ENCODE results near the gene DAAM2. TPM values are rescaled to one million over a fixed set of nuclear protein-coding genes. Genes with fewer than 3 reads are reported as not detected.

Gene DAAM2
- total RNA-seq, 1 donor from 2014 or later, result 14.0 TPM

DNA sequence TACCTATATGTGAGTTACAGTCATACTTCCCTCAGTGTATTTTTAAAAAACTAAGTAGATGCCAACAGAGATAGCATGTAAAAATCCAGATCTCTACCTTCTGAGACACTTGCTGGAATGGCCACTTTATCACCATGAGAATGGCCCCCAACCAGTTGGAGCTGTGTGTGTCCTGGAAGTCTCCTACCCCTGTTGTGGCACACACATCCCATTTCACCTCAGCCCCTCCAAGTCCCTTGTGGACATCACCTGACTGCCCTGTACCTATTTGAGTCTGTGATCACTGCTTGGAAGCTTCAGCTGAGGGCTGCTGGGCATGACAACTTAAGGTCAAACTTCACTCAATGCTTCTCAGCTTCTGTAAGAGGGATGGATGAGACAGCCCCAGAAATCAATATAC lies 118.0 kb downstream of the DAAM2 start:
- no peak for DNase-seq

GRCh38 chr6:39910744-39911143 lies 118.6 kb downstream of the DAAM2 start:
- no peak for DNase-seq

- DNase-seq, result no peak
Observed at GRCh38 chr6:39911513-39912125, 119.4 kb downstream of the DAAM2 start.

GRCh38 chr6:39912446-39912845 lies 120.3 kb downstream of the DAAM2 start:
- DNase-seq, result no peak

DNA sequence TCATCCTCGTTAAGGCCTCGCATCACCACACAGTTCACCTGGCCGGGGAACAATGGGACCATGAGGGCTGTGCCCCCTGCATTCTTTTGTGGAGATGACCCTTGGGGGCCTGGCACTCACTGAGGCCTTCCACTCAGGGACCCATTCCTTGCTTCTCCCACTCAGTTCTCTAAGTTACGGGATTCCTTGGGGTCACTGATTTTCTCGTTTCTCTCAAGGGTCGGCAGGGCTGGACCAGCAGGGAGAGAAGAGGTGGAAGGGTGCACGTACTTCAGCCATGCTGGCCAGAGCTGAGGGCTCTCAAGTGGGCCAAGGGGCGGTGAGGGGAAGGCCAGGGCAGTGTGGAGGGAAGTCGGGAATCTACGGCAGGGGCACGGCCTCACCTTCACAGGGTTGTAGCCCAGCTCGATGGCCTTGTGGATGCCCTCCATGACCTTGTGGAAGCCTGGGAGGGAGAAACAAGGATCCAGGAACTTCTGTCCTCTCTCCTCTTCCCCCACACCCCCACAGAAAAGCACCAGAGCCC lies 121.3 kb downstream of the DAAM2 start:
- DNase-seq, result no peak

DNA sequence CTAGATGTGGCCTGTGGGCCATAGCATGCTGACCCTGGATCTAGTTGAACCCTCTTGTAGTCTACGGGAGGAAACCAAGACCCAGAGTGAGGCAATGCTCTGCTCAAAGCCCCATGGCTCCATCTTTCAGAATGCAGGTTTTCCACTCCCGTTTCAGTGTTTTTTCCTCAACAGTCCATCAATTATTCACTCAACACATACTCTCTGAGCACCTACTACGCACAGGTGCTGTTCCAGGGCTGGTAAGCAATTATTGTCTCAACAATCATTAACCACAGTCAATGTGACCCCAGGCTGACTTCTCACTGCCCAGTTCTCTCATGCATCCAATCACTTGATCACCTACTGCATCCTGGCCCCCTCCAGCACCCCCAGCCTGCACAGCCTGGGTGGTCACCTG lies 122.1 kb downstream of the DAAM2 start:
- no peak for DNase-seq

GRCh38 chr6:39915866-39916265 lies 123.7 kb downstream of the DAAM2 start:
- DNase-seq, result no peak

GRCh38 chr6:39917329-39917728 lies 125.2 kb downstream of the DAAM2 start:
- DNase-seq, result no peak

DNA sequence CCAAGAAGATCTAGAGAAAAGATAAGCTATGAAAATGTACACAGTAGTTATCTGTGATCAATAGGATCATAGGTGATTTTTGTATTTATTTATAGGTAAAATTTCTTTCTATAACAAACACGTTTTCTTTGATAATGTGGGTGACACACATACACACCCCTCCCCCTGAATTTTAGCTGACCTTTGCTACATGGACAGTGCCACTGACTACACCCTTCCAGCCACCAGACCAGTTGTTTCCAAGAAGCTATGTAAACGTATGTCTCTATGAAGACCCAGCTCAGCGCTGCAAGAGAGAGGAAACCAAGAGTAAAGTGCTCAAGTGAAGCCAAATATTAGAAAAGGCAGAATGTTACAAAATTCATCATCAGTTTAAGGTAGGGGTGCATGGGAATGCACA lies 125.8 kb downstream of the DAAM2 start:
- no peak for DNase-seq

DNA sequence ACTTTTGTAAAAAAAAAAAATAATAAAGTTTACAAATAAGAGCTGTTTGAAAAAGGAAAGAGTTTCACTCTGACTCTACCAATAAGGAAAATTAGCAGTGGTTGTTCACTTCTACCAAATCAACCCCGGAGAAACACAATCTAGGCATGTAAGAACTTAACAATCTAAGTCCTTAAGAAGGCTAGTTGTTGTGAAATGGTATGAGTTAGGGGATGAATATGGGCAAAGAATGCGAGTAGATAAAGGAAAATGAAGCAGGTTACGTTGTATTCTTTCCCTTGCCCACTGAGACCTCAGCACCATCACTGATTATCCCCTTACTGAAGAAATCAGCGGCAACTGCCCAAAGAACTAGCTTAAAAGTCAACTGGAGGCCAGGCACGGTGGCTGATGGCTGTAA lies 126.7 kb downstream of the DAAM2 start:
- DNase-seq, result no peak

DNA sequence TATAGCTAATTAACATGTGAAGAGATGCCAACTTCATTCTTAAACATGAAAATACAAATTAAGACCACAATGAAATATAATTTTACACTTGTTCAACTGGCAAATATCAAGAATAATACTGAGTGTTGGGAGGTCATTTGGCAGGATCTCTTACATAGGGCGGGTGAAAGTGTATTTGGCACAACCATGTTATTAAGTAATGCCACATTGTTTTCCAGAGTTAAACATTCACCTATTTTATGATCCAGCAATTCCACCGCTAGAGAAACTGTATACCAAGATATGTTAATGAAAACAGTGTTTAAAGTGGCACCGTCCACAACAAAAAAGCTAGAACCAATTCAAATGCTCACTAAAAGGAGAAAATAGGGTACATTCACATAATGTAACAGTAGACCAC lies 128.0 kb downstream of the DAAM2 start:
- DNase-seq, result no peak

DNA sequence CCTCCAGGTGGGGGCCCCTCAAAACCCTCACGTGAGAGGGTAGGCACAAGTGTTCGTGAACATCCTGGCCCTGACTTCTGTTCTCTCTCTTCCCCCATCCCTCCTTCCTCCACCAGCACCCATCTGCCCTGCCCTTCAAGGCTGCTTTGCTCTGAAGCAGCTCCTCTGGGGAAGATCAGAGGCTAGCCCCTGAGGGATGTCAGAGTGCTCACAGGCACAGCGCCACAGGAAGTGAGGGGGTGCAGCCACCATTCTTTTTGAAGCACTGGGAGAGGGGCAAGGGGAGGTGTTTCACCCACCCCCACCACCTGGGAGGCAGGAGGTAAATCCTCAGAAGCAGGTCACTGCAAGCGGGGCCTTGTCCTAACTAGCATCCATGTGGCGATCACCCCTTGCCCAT lies 130.6 kb downstream of the DAAM2 start:
- DNase-seq, result no peak

GRCh38 chr6:39923394-39923793 lies 131.2 kb downstream of the DAAM2 start:
- DNase-seq, result no peak

- no peak for DNase-seq
Observed at GRCh38 chr6:39923861-39924260, 131.7 kb downstream of the DAAM2 start.

DNA sequence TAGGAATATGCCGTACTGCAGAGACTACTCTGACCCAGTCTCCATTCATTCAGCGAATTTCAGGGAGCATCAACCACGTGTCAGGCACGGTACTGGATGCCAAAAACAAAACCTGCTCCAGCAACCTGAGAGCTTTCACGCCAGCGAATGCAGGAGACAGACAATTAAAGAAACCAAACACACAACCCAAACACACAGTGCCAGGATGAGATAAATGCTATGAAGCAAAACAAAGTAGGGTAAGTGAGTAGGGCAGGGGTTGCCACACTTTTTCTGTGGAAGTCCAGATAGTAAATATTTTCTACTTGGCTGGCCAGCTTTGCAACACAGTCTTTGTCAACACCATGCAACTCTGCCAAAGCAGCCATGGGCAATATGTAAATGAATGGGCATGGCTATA lies 132.1 kb downstream of the DAAM2 start:
- DNase-seq, result no peak

- DNase-seq, result no peak
Observed at GRCh38 chr6:39925191-39925930, 133.2 kb downstream of the DAAM2 start.

GRCh38 chr6:39925931-39926290 lies 133.7 kb downstream of the DAAM2 start:
- no peak for DNase-seq

DNA sequence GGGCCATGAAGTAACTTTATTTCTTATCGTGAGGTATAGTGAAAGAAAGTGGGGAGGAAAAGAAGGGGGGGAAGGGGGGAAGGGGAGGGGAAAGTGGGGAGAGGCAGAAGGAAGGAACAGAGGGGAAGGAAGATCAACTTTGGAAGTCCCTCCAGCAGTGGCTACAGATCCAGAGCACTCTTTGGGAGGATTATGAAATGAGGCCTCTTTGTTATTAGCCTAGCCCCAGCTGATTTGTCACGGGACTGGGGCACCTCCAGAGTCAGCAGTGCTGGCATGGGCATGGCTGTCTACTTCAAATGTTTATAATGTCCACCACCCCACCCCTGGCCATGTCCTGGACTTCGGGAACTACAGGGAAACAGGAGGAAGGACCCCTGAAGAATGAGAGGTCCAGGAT lies 134.5 kb downstream of the DAAM2 start:
- DNase-seq, result no peak

DNA sequence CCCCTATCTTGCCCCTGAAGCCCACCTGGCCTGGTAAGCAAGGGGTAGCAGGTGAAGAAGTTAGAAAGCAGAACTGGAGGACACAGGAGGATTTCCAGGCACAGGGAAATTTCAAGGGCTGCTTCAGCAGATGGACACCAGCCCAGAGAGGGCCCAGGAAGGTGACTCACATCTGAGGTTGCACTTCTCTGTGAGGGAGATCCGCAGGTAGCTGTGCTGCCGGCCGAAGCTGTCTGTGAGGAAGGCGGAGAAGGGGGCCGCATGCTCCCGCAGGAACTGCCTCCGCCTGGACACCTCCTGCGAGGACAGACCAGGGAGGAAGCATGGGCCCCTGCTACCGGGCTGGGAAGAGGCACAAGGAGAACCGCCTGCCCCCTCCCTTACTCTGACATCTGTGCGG lies 135.0 kb downstream of the DAAM2 start:
- no peak for DNase-seq

- no peak for DNase-seq
Observed at GRCh38 chr6:39929039-39929732, 137.0 kb downstream of the DAAM2 start.

DNA sequence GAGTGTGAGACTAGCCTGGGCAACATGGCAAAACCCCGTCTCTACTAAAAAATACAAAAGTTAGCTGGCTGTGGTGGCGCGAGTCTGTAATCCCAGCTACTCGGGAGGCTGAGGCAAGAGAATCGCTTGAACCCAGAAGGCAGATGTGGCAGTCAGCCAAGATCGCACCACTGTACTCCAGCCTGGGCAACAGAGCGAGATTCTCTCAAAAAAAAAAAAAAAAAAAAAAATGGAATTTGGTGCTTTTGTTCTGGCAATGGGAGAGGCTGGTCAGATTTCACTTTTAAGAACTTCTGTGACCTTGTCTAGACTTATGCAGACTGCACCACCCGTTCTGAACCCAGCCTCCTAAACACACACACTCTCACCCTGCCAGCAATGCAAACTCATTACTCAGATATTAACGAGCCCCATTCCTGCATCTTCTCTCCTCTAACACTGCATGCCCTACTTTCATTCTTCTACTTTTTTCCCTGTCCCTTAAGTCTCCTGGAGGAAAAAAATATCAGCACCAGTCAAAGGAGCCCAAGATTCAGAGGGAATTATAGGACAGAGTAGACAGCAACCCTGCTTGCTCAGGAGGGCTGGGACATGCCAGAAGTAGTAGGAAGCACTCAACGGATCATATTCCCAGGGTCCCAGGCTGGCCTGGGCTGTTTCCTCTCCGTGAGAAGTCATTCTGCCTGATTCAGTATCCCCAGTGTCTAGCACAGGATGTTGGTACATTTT lies 137.7 kb downstream of the DAAM2 start:
- no peak for DNase-seq

- no peak for DNase-seq
Observed at GRCh38 chr6:39930540-39930939, 138.4 kb downstream of the DAAM2 start.

- no peak for DNase-seq
Observed at GRCh38 chr6:39931607-39932006, 139.4 kb downstream of the DAAM2 start.

All from occipital lobe (tissue), 2 donors.